Activated CD8-positive, alpha-beta T cell treated with anti-CD3 and anti-CD28 coated beads for 36 hours (primary cell): Measurements from ENCODE around the gene ZNF74. TPM values are rescaled to one million over a fixed set of nuclear protein-coding genes. Genes with fewer than 3 reads are reported as not detected.

Experiments
- ATAC-seq: fragments of 200-7000 bp; cut with Tn5 transposase; one replicate; pipeline ENCODE4 v1.10.0; 2021; ENCODE audit warnings: mild to moderate bottlenecking, moderate library complexity
- CTCF ChIA-PET: fragments of 350-600 bp; sonication (Branson Sonifier 250); formaldehyde crosslinking; loops from one replicate; lab custom pipeline; 2021; ENCODE audit warnings: antibody characterized with exemption; lab: Charles Lee
- POLR2A ChIA-PET: fragments of 350-600 bp; sonication (Branson Sonifier 250); formaldehyde crosslinking; loops from one replicate; lab custom pipeline; 2021; ENCODE audit warnings: antibody characterized with exemption; lab: Charles Lee
- DNase-seq: peaks from one replicate; pipeline ENCODE4 v3.0.0-alpha.2; 2020
- H3K27ac Mint-ChIP-seq: one replicate; pipeline ENCODE4 v1.8.0; 2021; ENCODE audit warnings: mild to moderate bottlenecking, mixed read lengths
- H3K27me3 Mint-ChIP-seq: one replicate; pipeline ENCODE4 v1.8.0; 2021; ENCODE audit warnings: mixed read lengths
- H3K36me3 Mint-ChIP-seq: one replicate; pipeline ENCODE4 v1.8.0; 2021; ENCODE audit warnings: low read depth, mixed read lengths
- H3K4me1 Mint-ChIP-seq: one replicate; pipeline ENCODE4 v1.8.0; 2021; ENCODE audit warnings: low read depth, mixed read lengths
- H3K4me3 Mint-ChIP-seq: one replicate; pipeline ENCODE4 v1.8.0; 2021; ENCODE audit warnings: mild to moderate bottlenecking, moderate library complexity, mixed read lengths
- H3K9me3 Mint-ChIP-seq: one replicate; pipeline ENCODE4 v1.8.0; 2021; ENCODE audit warnings: mixed read lengths
- CTCF ChIP-seq: fragments of 200-600 bp; IDR thresholded peaks from one replicate; pipeline ENCODE4 v1.8.0; 2022; ENCODE audit warnings: antibody characterized with exemption, mild to moderate bottlenecking
- intact Hi-C: fragments of 100-400 bp; cut with micrococcal nuclease; formaldehyde crosslinking; loops from one replicate; pipeline ENCODE4 v1.10.0; 2022
- total RNA-seq, 2 experiments: library from RNA; stranded (reverse); gene quantifications; one replicate each; pipeline ENCODE4 v1.2.3, GENCODE V29; 2021

ZNF74 gene
- total RNA-seq, 2 experiments from 2014 or later, result 11.8 to 13.4 TPM

- Mint-ChIP-seq H3K27me3 (peaks cover 63% of the 10 kb centered on the region), H3K9me3 (no peaks in the 10 kb centered on the region), H3K4me1 (peaks cover 17% of the 10 kb centered on the region), H3K36me3 (no peaks in the 10 kb centered on the region), H3K4me3 (peak overlapping the region; percentile 24), H3K27ac (no peak overlapping the region)
- DNase-seq, result no peak
- no peak for TF ChIP-seq CTCF
- no peak for ATAC-seq
- ChIA-PET POLR2A (no interaction called here), CTCF (interaction anchor here (1.6 to 1.9 kb wide), 3 partner anchors 9 to 22 kb away, joined by 3 to 5 read pairs (median 3); no protein-coding TSS in a partner anchor)
- intact Hi-C loops, result loop anchor here (10.0 kb wide), 1 partner anchor 63 kb away; the partner anchor contains the start of gene KLHL22
These were observed 37.7 kb downstream of the ZNF74 start for GRCh38 chr22:20431511-20432192.

- H3K36me3 Mint-ChIP-seq, result no peaks in the 10 kb centered on the region
- DNase-seq (no peak), ATAC-seq (no peak)
- intact Hi-C loops, result loop anchor here (10.0 kb wide), 1 partner anchor 63 kb away; the partner anchor contains the start of gene KLHL22
- peaks cover 23% of the 10 kb centered on the region for H3K4me1 Mint-ChIP-seq
- TF ChIP-seq CTCF, result no peak
- ChIA-PET CTCF (interaction anchor here (0.6 to 1.9 kb wide), 4 partner anchors 9 to 22 kb away, joined by 3 to 5 read pairs (median 3); no protein-coding TSS in a partner anchor), POLR2A (no interaction called here)
- H3K9me3 Mint-ChIP-seq, result no peaks in the 10 kb centered on the region
- peaks cover 64% of the 10 kb centered on the region for H3K27me3 Mint-ChIP-seq
- H3K27ac Mint-ChIP-seq, result no peak overlapping the region
- H3K4me3 Mint-ChIP-seq, result peak overlapping the region; percentile 24
These were observed 38.3 kb downstream of the ZNF74 start for GRCh38 chr22:20432244-20432686.

GRCh38 chr22:20433191-20433590 is 39.2 kb downstream of the ZNF74 start:
- H3K36me3 Mint-ChIP-seq, result no peaks in the 10 kb centered on the region
- ATAC-seq (no peak), DNase-seq (no peak)
- no peak for TF ChIP-seq CTCF
- H3K4me1 Mint-ChIP-seq, result peaks cover 23% of the 10 kb centered on the region
- H3K27me3 Mint-ChIP-seq, result peaks cover 60% of the 10 kb centered on the region
- H3K27ac Mint-ChIP-seq, result no peak overlapping the region
- ChIA-PET CTCF (interaction anchor here (1.6 to 1.9 kb wide), 2 partner anchors 10 to 12 kb away, joined by 3 read pairs; no protein-coding TSS in a partner anchor), POLR2A (interaction anchor here (1.3 kb wide), 1 partner anchor 19 kb away, joined by 3 read pairs; no protein-coding TSS in a partner anchor)
- H3K9me3 Mint-ChIP-seq, result no peaks in the 10 kb centered on the region
- intact Hi-C loops, result loop anchor here (10.0 kb wide), 1 partner anchor 62 kb away; the partner anchor contains the start of gene KLHL22
- no peak overlapping the region for H3K4me3 Mint-ChIP-seq

- intact Hi-C loops, result loop anchor here (10.0 kb wide), 1 partner anchor 61 kb away; the partner anchor contains the start of gene KLHL22
- CTCF ChIA-PET, result interaction anchor here (0.9 to 1.6 kb wide), 3 partner anchors 12 to 131 kb away, joined by 3 to 4 read pairs (median 3); no protein-coding TSS in a partner anchor
These were observed 39.8 kb downstream of the ZNF74 start for GRCh38 chr22:20433686-20434241.

More at GRCh38 chr22:20433686-20434241, 39.8 kb downstream of the ZNF74 start:
- H3K9me3 Mint-ChIP-seq, result no peaks in the 10 kb centered on the region
- DNase-seq (no peak), ATAC-seq (no peak)
- H3K4me3 Mint-ChIP-seq, result no peak overlapping the region
- peaks cover 65% of the 10 kb centered on the region for H3K27me3 Mint-ChIP-seq
- POLR2A ChIA-PET, result interaction anchor here (1.1 to 1.3 kb wide), 3 partner anchors 16 to 57 kb away, joined by 3 read pairs; no protein-coding TSS in a partner anchor
- no peak for TF ChIP-seq CTCF
- no peak overlapping the region for H3K27ac Mint-ChIP-seq
- peaks cover 23% of the 10 kb centered on the region for H3K4me1 Mint-ChIP-seq
- H3K36me3 Mint-ChIP-seq, result no peaks in the 10 kb centered on the region
